ENCODE data around the gene RNF121.

The RNF121 gene

GRCh38 chr11:71936825-71937224, 8.0 kb downstream of the RNF121 start:
- H3K9me3 ChIP-seq, result no peaks in the 10 kb centered on the region
- no peak overlapping the region for H3K27ac ChIP-seq
- H3K4me1 ChIP-seq (ENCODE audit: control insufficient read depth in 1 of 2, insufficient read depth in 1 of 2, low read depth in 1 of 2, low read length in 1 of 2), result no peaks in the 10 kb centered on the region
- no peaks in the 10 kb centered on the region for H3K27me3 ChIP-seq
- peaks cover 10% of the 10 kb centered on the region for H3K36me3 ChIP-seq
- H3K4me3 ChIP-seq (ENCODE audit: low read depth in 1 of 2, low read length in 1 of 2), result no peak overlapping the region
- TF ChIP-seq CTCF (IDR thresholded peaks at IDR 0.05), result no peak

GRCh38 chr11:71937826-71938225, 9.0 kb downstream of the RNF121 start:
- Histone ChIP-seq H3K36me3 (peaks cover 10% of the 10 kb centered on the region), H3K9me3 (no peaks in the 10 kb centered on the region), H3K4me1 (ENCODE audit: control insufficient read depth in 1 of 2, insufficient read depth in 1 of 2, low read depth in 1 of 2, low read length in 1 of 2) (no peaks in the 10 kb centered on the region), H3K27me3 (no peaks in the 10 kb centered on the region), H3K27ac (no peak overlapping the region), H3K4me3 (ENCODE audit: low read depth in 1 of 2, low read length in 1 of 2) (no peak overlapping the region)
- TF ChIP-seq CTCF (IDR thresholded peaks at IDR 0.05), result no peak

GRCh38 chr11:71940561-71941219, 11.8 kb downstream of the RNF121 start:
- H3K27me3 ChIP-seq, result no peaks in the 10 kb centered on the region
- H3K9me3 ChIP-seq, result no peaks in the 10 kb centered on the region
- no peak overlapping the region for H3K4me3 ChIP-seq (ENCODE audit: low read depth in 1 of 2, low read length in 1 of 2)
- H3K27ac ChIP-seq, result no peak overlapping the region
- H3K36me3 ChIP-seq, result peaks cover 10% of the 10 kb centered on the region
- no peak for TF ChIP-seq CTCF (IDR thresholded peaks at IDR 0.05)
- no peaks in the 10 kb centered on the region for H3K4me1 ChIP-seq (ENCODE audit: control insufficient read depth in 1 of 2, insufficient read depth in 1 of 2, low read depth in 1 of 2, low read length in 1 of 2)

- no peak overlapping the region for H3K4me3 ChIP-seq (ENCODE audit: low read depth in 1 of 2, low read length in 1 of 2)
- H3K9me3 ChIP-seq, result no peaks in the 10 kb centered on the region
- H3K27ac ChIP-seq, result no peak overlapping the region
- H3K4me1 ChIP-seq (ENCODE audit: control insufficient read depth in 1 of 2, insufficient read depth in 1 of 2, low read depth in 1 of 2, low read length in 1 of 2), result peaks cover 0 to 4% of the 10 kb centered on the region in 2 experiments
- no peaks in the 10 kb centered on the region for H3K36me3 ChIP-seq
- TF ChIP-seq CTCF (IDR thresholded peaks at IDR 0.05), result no peak
- H3K27me3 ChIP-seq, result no peaks in the 10 kb centered on the region
Observed at GRCh38 chr11:71946144-71946571, 17.3 kb downstream of the RNF121 start.

- Histone ChIP-seq H3K27me3 (no peaks in the 10 kb centered on the region), H3K4me1 (ENCODE audit: control insufficient read depth in 1 of 2, insufficient read depth in 1 of 2, low read depth in 1 of 2, low read length in 1 of 2) (peaks cover 0 to 4% of the 10 kb centered on the region in 2 experiments), H3K9me3 (no peaks in the 10 kb centered on the region), H3K4me3 (ENCODE audit: low read depth in 1 of 2, low read length in 1 of 2) (no peak overlapping the region), H3K36me3 (no peaks in the 10 kb centered on the region), H3K27ac (no peak overlapping the region)
- no peak for TF ChIP-seq CTCF (IDR thresholded peaks at IDR 0.05)
Observed at GRCh38 chr11:71947498-71947897, 18.7 kb downstream of the RNF121 start.
